Uterus (tissue), 4 donors: ENCODE results near the gene UBE2H. TPM values are rescaled to one million over a fixed set of nuclear protein-coding genes. Genes with fewer than 3 reads are reported as not detected.

Experiments used
- DNase-seq, 2 donors: peaks; one replicate each; pipeline ENCODE4 v3.0.0-alpha.2; 2019 to 2020
- H3K27ac ChIP-seq, 2 donors: fragments of 200-600 bp; sonication (generic); 1 replicate in 1 of 2; 2 replicates in 1 of 2; pipeline ENCODE4 v1.5.1; 2016 to 2018
- H3K27me3 ChIP-seq, 2 donors: fragments of 200-600 bp; sonication (generic); one replicate each; pipeline ENCODE4 v1.5.1; 2018 to 2019; ENCODE audit warnings: control low read depth in 1 of 2
- H3K36me3 ChIP-seq, 2 donors: fragments of 200-600 bp; sonication (generic); one replicate each; pipeline ENCODE4 v1.5.1; 2019; ENCODE audit warnings: control low read depth in 1 of 2
- H3K4me1 ChIP-seq, 2 donors: fragments of 200-600 bp; sonication (generic); one replicate each; pipeline ENCODE4 v1.5.1; 2018 to 2019; ENCODE audit warnings: control low read depth in 1 of 2
- H3K4me3 ChIP-seq, 2 donors: fragments of 200-600 bp; sonication (generic); 1 replicate in 1 of 2; 2 replicates in 1 of 2; pipeline ENCODE4 v1.5.1; 2018 to 2019; ENCODE audit warnings: mild to moderate bottlenecking in 1 of 2
- H3K9me3 ChIP-seq, 2 donors: fragments of 200-600 bp; sonication (generic); one replicate each; pipeline ENCODE4 v1.5.1; 2019; ENCODE audit warnings: control low read depth in 1 of 2
- CTCF ChIP-seq, 4 experiments: fragments of 200-600 bp in 2 of 4; fragments of 450-650 bp in 2 of 4; sonication (generic) in 2 of 4; IDR thresholded peaks; one replicate each; pipeline ENCODE4 v1.5.1; 2016 to 2019; ENCODE audit warnings: antibody characterized with exemption in 4 of 4, mild to moderate bottlenecking in 2 of 4, moderate library complexity in 1 of 4
- POLR2A ChIP-seq, 2 donors: fragments of 450-650 bp; IDR thresholded peaks; one replicate each; pipeline ENCODE4 v1.6.1; 2016; ENCODE audit warnings: antibody characterized with exemption in 2 of 2, mild to moderate bottlenecking in 1 of 2, moderate library complexity in 1 of 2
- intact Hi-C: fragments of 100-400 bp; cut with DNase I; formaldehyde crosslinking; loops from one replicate; pipeline ENCODE4 v1.15.1; 2023; ENCODE audit warnings: low total_unique reads
- total RNA-seq, 4 donors: library from RNA; depleted of rRNA in 3 of 4; stranded (reverse); fragments of >200 nt in 3 of 4; gene quantifications; one replicate each; pipeline versions ENCODE4 v1.1.0 to v1.2.4, GENCODE V29; 2014 to 2023
- donor health status: DM: yes; HTN: yes; CAD: no.

UBE2H gene
- total RNA-seq, 4 donors from 2014 or later, result 35.4 to 99.8 (median 53.1) TPM

- DNase-seq, result no peak
- no peak overlapping the region for H3K4me3 ChIP-seq
- intact Hi-C loops, result no loop called here
- no peak overlapping the region for H3K27ac ChIP-seq
- no peak for TF ChIP-seq CTCF (IDR thresholded peaks at IDR 0.05)
- no peak for TF ChIP-seq POLR2A (IDR thresholded peaks at IDR 0.05)
- no peaks in the 10 kb centered on the region for H3K36me3 ChIP-seq
- no peaks in the 10 kb centered on the region for H3K4me1 ChIP-seq
- peaks cover 8 to 50% of the 10 kb centered on the region in 2 donors for H3K27me3 ChIP-seq
- H3K9me3 ChIP-seq, result no peaks in the 10 kb centered on the region
These were observed 165.8 kb downstream of the UBE2H start for GRCh38 chr7:129786825-129787563.

- TF ChIP-seq POLR2A (IDR thresholded peaks at IDR 0.05) (no peak), CTCF (IDR thresholded peaks at IDR 0.05) (no peak)
- peaks cover 0 to 5% of the 10 kb centered on the region in 2 donors for H3K4me1 ChIP-seq
- intact Hi-C loops, result no loop called here
- H3K27me3 ChIP-seq, result peaks cover 17 to 61% of the 10 kb centered on the region in 2 donors
- H3K9me3 ChIP-seq, result no peaks in the 10 kb centered on the region
- no peak overlapping the region for H3K4me3 ChIP-seq
- no peaks in the 10 kb centered on the region for H3K36me3 ChIP-seq
- H3K27ac ChIP-seq, result no peak overlapping the region
- no peak for DNase-seq
These were observed 166.9 kb downstream of the UBE2H start for GRCh38 chr7:129785685-129786514.

- no peaks in the 10 kb centered on the region for H3K36me3 ChIP-seq
- peaks cover 0 to 13% of the 10 kb centered on the region in 2 donors for H3K4me1 ChIP-seq
- H3K27ac ChIP-seq, result no peak overlapping the region
- peaks cover 26 to 68% of the 10 kb centered on the region in 2 donors for H3K27me3 ChIP-seq
- no peak overlapping the region for H3K4me3 ChIP-seq
- no peak for DNase-seq
- intact Hi-C loops, result no loop called here
- H3K9me3 ChIP-seq, result no peaks in the 10 kb centered on the region
- TF ChIP-seq POLR2A (IDR thresholded peaks at IDR 0.05) (no peak), CTCF (IDR thresholded peaks at IDR 0.05) (no peak)
These were observed 167.7 kb downstream of the UBE2H start for GRCh38 chr7:129784783-129785684.

- no peak for DNase-seq
- Histone ChIP-seq H3K4me3 (no peak overlapping the region), H3K27ac (no peak overlapping the region), H3K27me3 (peaks cover 31 to 68% of the 10 kb centered on the region in 2 donors), H3K9me3 (no peaks in the 10 kb centered on the region), H3K36me3 (no peaks in the 10 kb centered on the region), H3K4me1 (peaks cover 0 to 19% of the 10 kb centered on the region in 2 donors)
- intact Hi-C loops, result no loop called here
- TF ChIP-seq CTCF (IDR thresholded peaks at IDR 0.05) (no peak), POLR2A (IDR thresholded peaks at IDR 0.05) (no peak)
These were observed 168.3 kb downstream of the UBE2H start for GRCh38 chr7:129784437-129784782.
